B cell (primary cell): ENCODE data around the gene POLD4. TPM values are rescaled to one million over a fixed set of nuclear protein-coding genes. Genes with fewer than 3 reads are reported as not detected.

Source experiments
- ATAC-seq: fragments of 200-7000 bp; cut with Tn5 transposase; one replicate; pipeline ENCODE4 v1.10.0; 2021; ENCODE audit warnings: low read depth, mild to moderate bottlenecking, moderate number of reproducible peaks, moderate library complexity
- CTCF ChIA-PET: fragments of 350-600 bp; sonication (Branson Sonifier 250); formaldehyde crosslinking; loops from one replicate; lab custom pipeline; 2021; ENCODE audit warnings: antibody characterized with exemption, inconsistent platforms; lab: Charles Lee
- POLR2A ChIA-PET: fragments of 350-600 bp; sonication (Branson Sonifier 250); formaldehyde crosslinking; loops from one replicate; lab custom pipeline; 2021; ENCODE audit warnings: antibody characterized with exemption; lab: Charles Lee
- DNase-seq: peaks from one replicate; pipeline ENCODE4 v3.0.0; 2013
- H2AFZ ChIP-seq: 2 replicates; pipeline ENCODE4 v1.6.1; 2012; ENCODE audit warnings: mild to moderate bottlenecking, low read depth, low read length; ENCODE audit not compliant: insufficient read depth, poor library complexity, severe bottlenecking
- H3K27ac ChIP-seq, 2 donors: 1 replicate in 1 of 2; 2 replicates in 1 of 2; pipeline ENCODE4 v1.5.1; 2012 to 2013; ENCODE audit warnings: low read length in 2 of 2, mild to moderate bottlenecking in 2 of 2, moderate library complexity in 1 of 2
- H3K27me3 ChIP-seq, 4 experiments: fragments of 200-600 bp in 1 of 4; sonication (generic) in 1 of 4; replicated peaks in 1 of 4; 1 replicate in 2 of 4; 2 replicates in 2 of 4; pipeline versions ENCODE4 v1.6.1 to v1.7.0; 2013 to 2016; ENCODE audit warnings: low read length in 3 of 4, mild to moderate bottlenecking in 2 of 4, mixed read lengths in 1 of 4, moderate library complexity in 1 of 4; ENCODE audit not compliant: insufficient read depth in 4 of 4, control insufficient read depth in 3 of 4; ENCODE audit errors: control extremely low read depth in 1 of 4
- H3K36me3 ChIP-seq, 2 experiments: replicated peaks in 1 of 2; 1 replicate in 1 of 2; 2 replicates in 1 of 2; pipeline versions ENCODE4 v1.6.1 to v1.7.1; 2013; ENCODE audit warnings: low read length in 1 of 2; ENCODE audit not compliant: insufficient read depth in 2 of 2, control insufficient read depth in 1 of 2; ENCODE audit errors: control extremely low read depth in 1 of 2, extremely low read depth in 1 of 2
- H3K4me1 ChIP-seq, 2 donors: fragments of 200-600 bp in 1 of 2; sonication (generic) in 1 of 2; 1 replicate in 1 of 2; 2 replicates in 1 of 2; pipeline versions ENCODE4 v1.5.1 to v1.6.1; 2013 to 2017; ENCODE audit warnings: low read length in 2 of 2; ENCODE audit not compliant: control insufficient read depth in 2 of 2, insufficient read depth in 2 of 2
- H3K4me2 ChIP-seq: replicated peaks from 2 replicates; pipeline ENCODE3; 2012; ENCODE audit warnings: mild to moderate bottlenecking, low read depth, low read length; ENCODE audit not compliant: poor library complexity, severe bottlenecking
- H3K4me3 ChIP-seq, 5 experiments: fragments of 200-600 bp in 1 of 5; sonication (generic) in 1 of 5; 1 replicate in 3 of 5; 2 replicates in 2 of 5; pipeline versions ENCODE4 v1.5.1 to v1.7.0; 2011 to 2016; ENCODE audit warnings: low read length in 4 of 5, mild to moderate bottlenecking in 4 of 5, low read depth in 2 of 5, control low read depth in 1 of 5, moderate library complexity in 1 of 5; ENCODE audit not compliant: insufficient read depth in 1 of 5; ENCODE audit errors: control extremely low read depth in 1 of 5, extremely low read depth in 1 of 5
- H3K79me2 ChIP-seq: fragments of 200-600 bp; sonication (generic); one replicate; pipeline ENCODE4 v1.6.0; 2016; ENCODE audit warnings: low read length; ENCODE audit not compliant: control insufficient read depth, insufficient read depth
- H3K9ac ChIP-seq: fragments of 200-600 bp; sonication (generic); 2 replicates; pipeline ENCODE4 v1.6.1; 2017; ENCODE audit warnings: mild to moderate bottlenecking, low read length, moderate library complexity
- H3K9me3 ChIP-seq, 3 donors: one replicate each; pipeline versions ENCODE4 v1.6.1 to v1.7.1; 2013; ENCODE audit warnings: low read length in 2 of 3; ENCODE audit not compliant: control insufficient read depth in 2 of 3, insufficient read depth in 1 of 3; ENCODE audit errors: control extremely low read depth in 1 of 3
- H4K20me1 ChIP-seq: 2 replicates; pipeline ENCODE4 v1.6.0; 2012; ENCODE audit warnings: mild to moderate bottlenecking, low read length; ENCODE audit not compliant: insufficient read depth, control insufficient read depth, poor library complexity, severe bottlenecking
- H3K27ac Mint-ChIP-seq: one replicate; pipeline ENCODE4 v1.8.0; 2021; ENCODE audit warnings: mixed read lengths
- H3K27me3 Mint-ChIP-seq: one replicate; pipeline ENCODE4 v1.8.0; 2021; ENCODE audit warnings: mixed read lengths
- H3K4me1 Mint-ChIP-seq: one replicate; pipeline ENCODE4 v1.8.0; 2021; ENCODE audit warnings: mixed read lengths
- H3K4me3 Mint-ChIP-seq: one replicate; pipeline ENCODE4 v1.8.0; 2021; ENCODE audit warnings: mixed read lengths
- H3K9me3 Mint-ChIP-seq: one replicate; pipeline ENCODE4 v1.8.0; 2022; ENCODE audit warnings: mixed read lengths; ENCODE audit not compliant: insufficient read depth
- CTCF ChIP-seq: fragments of 200-600 bp; IDR thresholded peaks from one replicate; pipeline ENCODE4 v1.8.0; 2022; ENCODE audit warnings: antibody characterized with exemption, mild to moderate bottlenecking
- EZH2 ChIP-seq: IDR thresholded peaks from 2 replicates; pipeline ENCODE4 v1.6.1; 2012; ENCODE audit warnings: borderline replicate concordance, low read depth, mild to moderate bottlenecking, moderate library complexity, low read length; ENCODE audit not compliant: insufficient read depth, poor library complexity, severe bottlenecking
- WGBS: methylation state at CpG from one replicate; pipeline ENCODE4 v1.1.5; 2013; ENCODE audit warnings: missing lambda C conversion rate; ENCODE audit not compliant: insufficient coverage; 5-methylcytosine and 5-hydroxymethylcytosine counted together
- intact Hi-C: fragments of 100-400 bp; cut with micrococcal nuclease; formaldehyde crosslinking; loops from one replicate; pipeline ENCODE4 v1.10.0; 2022
- polyA plus RNA-seq: library from polyadenylated mRNA; depleted of rRNA; stranded (reverse); fragments of >200 nt; gene quantifications from 2 replicates; pipeline ENCODE4 v1.2.3, GENCODE V29; 2012
- total RNA-seq, 2 donors: library from RNA; stranded (reverse); fragments of 120-200 nt in 1 of 2; gene quantifications; 1 replicate in 1 of 2; 2 replicates in 1 of 2; pipeline versions ENCODE4 v1.2.3 to v1.2.4, GENCODE V29; 2013 to 2022

POLD4 gene
- total and polyA plus RNA-seq, 2 donors (not counting 1 experiment from before 2014, with no cell fraction given), result 210 to 559 TPM

GRCh38 chr11:67315325-67315909 lies 37.9 kb downstream of the POLD4 start:
- no peaks in the 10 kb centered on the region for H3K9me3 Mint-ChIP-seq
- Histone ChIP-seq H3K79me2 (peaks cover 27% of the 10 kb centered on the region), H3K27ac (no peak overlapping the region), H3K4me1 (peaks cover 23 to 35% of the 10 kb centered on the region in 2 donors), H3K9me3 (no peaks in the 10 kb centered on the region), H3K36me3 (no peaks in the 10 kb centered on the region), H3K27me3 (no peaks in the 10 kb centered on the region), H2AFZ (no peak overlapping the region), H4K20me1 (no peaks in the 10 kb centered on the region), H3K4me2 (no peak overlapping the region), H3K4me3 (no peak overlapping the region), H3K9ac (no peak overlapping the region)
- POLR2A ChIA-PET, result interaction anchor here (0.8 kb wide), 1 partner anchor 23 kb away, joined by 3 read pairs; no protein-coding TSS in a partner anchor
- intact Hi-C loops, result no loop called here
- peak overlapping the region; percentile 61 for H3K27ac Mint-ChIP-seq
- no peaks in the 10 kb centered on the region for H3K27me3 Mint-ChIP-seq
- TF ChIP-seq EZH2, result no peak
- TF ChIP-seq CTCF, result no peak
- CTCF ChIA-PET, result interaction anchor here (0.6 to 10.5 kb wide), 8 partner anchors 26 to 235 kb away, joined by 3 to 229 read pairs (median 6); partner anchors contain the start of genes ANKRD13D and GRK2
- WGBS, result 100% methylated on average over 2 of the region's 9 CpGs
- peaks cover 23% of the 10 kb centered on the region for H3K4me1 Mint-ChIP-seq
- DNase-seq (no peak), ATAC-seq (no peak)
- peak overlapping the region; percentile 53 for H3K4me3 Mint-ChIP-seq

GRCh38 chr11:67314218-67314617 lies 39.1 kb downstream of the POLD4 start:
- H3K9me3 Mint-ChIP-seq, result no peaks in the 10 kb centered on the region
- intact Hi-C loops, result no loop called here
- H3K4me1 Mint-ChIP-seq, result peaks cover 23% of the 10 kb centered on the region
- DNase-seq, result no peak
- peak overlapping the region; percentile 7 for H3K4me3 Mint-ChIP-seq
- Histone ChIP-seq H3K4me3 (no peak overlapping the region), H3K36me3 (no peaks in the 10 kb centered on the region), H3K27ac (no peak overlapping the region), H3K79me2 (peaks cover 16% of the 10 kb centered on the region), H3K4me1 (peaks cover 23 to 35% of the 10 kb centered on the region in 2 donors), H4K20me1 (no peaks in the 10 kb centered on the region), H3K4me2 (no peak overlapping the region), H3K9ac (no peak overlapping the region), H3K27me3 (no peaks in the 10 kb centered on the region), H3K9me3 (no peaks in the 10 kb centered on the region), H2AFZ (no peak overlapping the region)
- TF ChIP-seq EZH2, result no peak
- no peak for TF ChIP-seq CTCF
- H3K27ac Mint-ChIP-seq, result peak overlapping the region; percentile 37
- ChIA-PET POLR2A (interaction anchor here (0.6 to 1.2 kb wide), 2 partner anchors 11 to 40 kb away, joined by 3 read pairs; no protein-coding TSS in a partner anchor), CTCF (interaction anchor here (0.9 to 10.5 kb wide), 4 partner anchors 25 to 56 kb away, joined by 3 to 229 read pairs (median 6); partner anchors contain the start of genes ANKRD13D and GRK2)
- H3K27me3 Mint-ChIP-seq, result no peaks in the 10 kb centered on the region
- 86% methylated on average over 1 of the region's 2 CpGs for WGBS
- ATAC-seq, result no peak
